ENCODE measurements around the gene YARS1.

- TF ChIP-seq CTCF (IDR thresholded peaks at IDR 0.05 in 2 of 3, conservative IDR thresholded peaks at IDR 0.05 in 1 of 3; ENCODE audit: borderline replicate concordance in 1 of 3, insufficient read depth in 1 of 3, low read depth in 2 of 3, low read length in 2 of 3) = no peak
- TF ChIP-seq POLR2A (IDR thresholded peaks at IDR 0.05; ENCODE audit: borderline replicate concordance, extremely low read depth, insufficient read depth, insufficient read length) = no peak
- no peak for TF ChIP-seq TCF7L2 (IDR thresholded peaks at IDR 0.05; ENCODE audit: borderline replicate concordance, extremely low read depth, insufficient read depth, insufficient read length)
- TF ChIP-seq SIN3A (IDR thresholded peaks at IDR 0.05; ENCODE audit: low read depth) = no peak
- no peak for TF ChIP-seq SRF (IDR thresholded peaks at IDR 0.05; ENCODE audit: low read depth)
- no peak for TF ChIP-seq ZNF274 (IDR thresholded peaks at IDR 0.05; ENCODE audit: low read depth, low read length)
- TF ChIP-seq EGR1 (IDR thresholded peaks at IDR 0.05; ENCODE audit: low read depth) = no peak
- no peak for TF ChIP-seq CBX3 (IDR thresholded peaks at IDR 0.05; ENCODE audit: low read depth)
- TF ChIP-seq ZBTB33 (IDR thresholded peaks at IDR 0.05; ENCODE audit: extremely low read depth, insufficient replicate concordance, low read length) = no peak
- TF ChIP-seq REST (IDR thresholded peaks at IDR 0.05; ENCODE audit: low read depth) = no peak
- TF ChIP-seq POLR2AphosphoS5 (IDR thresholded peaks at IDR 0.05; ENCODE audit: low read depth, low read length) = no peak
- no peak for TF ChIP-seq MAX (IDR thresholded peaks at IDR 0.05)
- no peak for TF ChIP-seq EZH2phosphoT487 (IDR thresholded peaks at IDR 0.05; ENCODE audit: borderline replicate concordance)
- TF ChIP-seq EZH2 (IDR thresholded peaks at IDR 0.05) = no peak
Measured at GRCh38 chr1:32761936-32762335, 55.2 kb downstream of the YARS1 start.
